ENCODE measurements around the gene GPR68.

GRCh38 chr14:91185721-91186120, 58.8 kb downstream of the GPR68 start:
- no peak for TF ChIP-seq MXI1 (conservative IDR thresholded peaks at IDR 0.05; ENCODE audit: poor library complexity, severe bottlenecking)
- no peak for TF ChIP-seq CTCF (IDR thresholded peaks at IDR 0.05; ENCODE audit: poor library complexity, severe bottlenecking)

Measured in neural cell (in vitro differentiated cells).